MCF 10A (cell line): Measurements from ENCODE around the gene SUCO. TPM values are rescaled to one million over a fixed set of nuclear protein-coding genes. Genes with fewer than 3 reads are reported as not detected.

Experiments used
- BruUV-seq: library from RNA; stranded (reverse); fragments of 400-500 nt; replicated peaks from 2 replicates; lab custom pipeline; 2021; lab: Mats Ljungman, UMichigan
- CTCF ChIA-PET: fragments of 300-600 bp; sonication (Branson Sonifier 250); formaldehyde crosslinking; extraction: SDS; loops from one replicate; lab custom pipeline; 2021; ENCODE audit warnings: antibody characterized with exemption, inconsistent platforms; lab: Yijun Ruan, JAX
- POLR2A ChIA-PET: fragments of 300-600, 350-650 bp; sonication (Branson Sonifier 250); formaldehyde crosslinking; extraction: SDS; loops from one replicate; lab custom pipeline; 2020; ENCODE audit warnings: antibody characterized with exemption, inconsistent platforms; lab: Yijun Ruan, JAX
- DNase-seq: peaks from one replicate; pipeline ENCODE4 v3.0.0-alpha.2; 2018; ENCODE audit not compliant: unreplicated experiment
- H3K27ac Mint-ChIP-seq: one replicate; pipeline ENCODE4 v1.8.0; 2022; ENCODE audit warnings: mild to moderate bottlenecking, low read depth, mixed read lengths; ENCODE audit not compliant: unreplicated experiment
- H3K27me3 Mint-ChIP-seq: one replicate; pipeline ENCODE4 v1.8.0; 2022; ENCODE audit warnings: mixed read lengths; ENCODE audit not compliant: insufficient read depth, unreplicated experiment
- H3K36me3 Mint-ChIP-seq: one replicate; pipeline ENCODE4 v1.8.0; 2022; ENCODE audit warnings: mild to moderate bottlenecking, moderate library complexity, mixed read lengths; ENCODE audit not compliant: insufficient read depth, unreplicated experiment
- H3K4me1 Mint-ChIP-seq: one replicate; pipeline ENCODE4 v1.8.0; 2022; ENCODE audit warnings: mixed read lengths; ENCODE audit not compliant: insufficient read depth, unreplicated experiment
- H3K4me3 Mint-ChIP-seq: one replicate; pipeline ENCODE4 v1.8.0; 2022; ENCODE audit warnings: mild to moderate bottlenecking, moderate library complexity, mixed read lengths; ENCODE audit not compliant: unreplicated experiment
- H3K9me3 Mint-ChIP-seq: one replicate; pipeline ENCODE4 v1.8.0; 2022; ENCODE audit warnings: mixed read lengths; ENCODE audit not compliant: unreplicated experiment
- CTCF ChIP-seq: fragments of 200-600 bp; IDR thresholded peaks from one replicate; pipeline ENCODE4 v1.8.0; 2022; ENCODE audit warnings: antibody characterized with exemption, mild to moderate bottlenecking; ENCODE audit not compliant: unreplicated experiment
- intact Hi-C: fragments of 100-400 bp; cut with micrococcal nuclease; formaldehyde crosslinking; loops from 2 replicates; pipeline ENCODE4 v1.14.1; 2022
- total RNA-seq: library from RNA; stranded (reverse); gene quantifications from 2 replicates; pipeline ENCODE4 v1.2.3, GENCODE V29; 2022

Gene SUCO
- total RNA-seq, 1 experiment from 2014 or later = 47.9 TPM

- POLR2A ChIA-PET = interaction anchor here (1.0 kb wide), 1 partner anchor 8 kb away, joined by 3 read pairs; no protein-coding TSS in a partner anchor
- intact Hi-C loops = no loop called here
- H3K4me3 Mint-ChIP-seq = no peak overlapping the region
- DNase-seq = no peak
- no peaks in the 10 kb centered on the region for H3K36me3 Mint-ChIP-seq
- peaks cover 32% of the 10 kb centered on the region for H3K4me1 Mint-ChIP-seq
- H3K9me3 Mint-ChIP-seq = no peaks in the 10 kb centered on the region
- H3K27me3 Mint-ChIP-seq = no peaks in the 10 kb centered on the region
- CTCF ChIA-PET = interaction anchor here (0.6 to 1.3 kb wide), 3 partner anchors 10 to 297 kb away, joined by 3 to 4 read pairs (median 3); no protein-coding TSS in a partner anchor
- TF ChIP-seq CTCF = no peak
- BruUV-seq = no TSS peak
- H3K27ac Mint-ChIP-seq = no peak overlapping the region
Observed at GRCh38 chr1:172656576-172656975, 123.6 kb downstream of the SUCO start.

GRCh38 chr1:172657586-172657985 lies 124.6 kb downstream of the SUCO start:
- Mint-ChIP-seq H3K4me1 (peaks cover 31% of the 10 kb centered on the region), H3K27ac (no peak overlapping the region), H3K9me3 (no peaks in the 10 kb centered on the region), H3K36me3 (no peaks in the 10 kb centered on the region), H3K27me3 (no peaks in the 10 kb centered on the region), H3K4me3 (no peak overlapping the region)
- DNase-seq = no peak
- no TSS peak for BruUV-seq
- POLR2A ChIA-PET = no interaction called here
- no peak for TF ChIP-seq CTCF
- intact Hi-C loops = no loop called here
- CTCF ChIA-PET = interaction anchor here (1.3 to 2.2 kb wide), 2 partner anchors 12 to 62 kb away, joined by 3 to 11 read pairs; no protein-coding TSS in a partner anchor

- H3K4me1 Mint-ChIP-seq = peaks cover 30% of the 10 kb centered on the region
- no peaks in the 10 kb centered on the region for H3K9me3 Mint-ChIP-seq
- H3K27ac Mint-ChIP-seq = no peak within 1 kb of the TSS
- intact Hi-C loops = no loop called here
- H3K36me3 Mint-ChIP-seq = peaks cover 5% of the 10 kb centered on the region
- ChIA-PET CTCF (interaction anchor here (0.6 to 2.2 kb wide), 4 partner anchors 10 to 191 kb away, joined by 3 to 11 read pairs (median 4); no protein-coding TSS in a partner anchor), POLR2A (interaction anchor here (0.6 to 1.1 kb wide), 3 partner anchors 9 to 1198 kb away, joined by 3 read pairs; no protein-coding TSS in a partner anchor)
- no peak within 1 kb of the TSS for H3K4me3 Mint-ChIP-seq
- H3K27me3 Mint-ChIP-seq = no peaks in the 10 kb centered on the region
- BruUV-seq = no TSS peak
- DNase-seq = no peak
- no peak for TF ChIP-seq CTCF
Observed at GRCh38 chr1:172658871-172659453, 126.0 kb downstream of the SUCO start, which contains the start of gene FASLG. Gene FASLG, plus strand, starts transcription at chr1:172659103. Its CDS starts 99 bp downstream, at chr1:172659202.

- ChIA-PET CTCF (interaction anchor here (0.7 to 1.4 kb wide), 3 partner anchors 64 to 1708 kb away, joined by 3 read pairs; no protein-coding TSS in a partner anchor), POLR2A (no interaction called here)
- Mint-ChIP-seq H3K4me1 (peaks cover 21% of the 10 kb centered on the region), H3K27me3 (no peaks in the 10 kb centered on the region), H3K27ac (no peak overlapping the region), H3K4me3 (no peak overlapping the region), H3K36me3 (peaks cover 5% of the 10 kb centered on the region), H3K9me3 (no peaks in the 10 kb centered on the region)
- DNase-seq = no peak
- intact Hi-C loops = loop anchor here (5.0 kb wide), 1 partner anchor 129 kb away; the partner anchor contains the start of gene SUCO
- no TSS peak for BruUV-seq
- no peak for TF ChIP-seq CTCF
Observed at GRCh38 chr1:172661107-172661506, 128.2 kb downstream of the SUCO start.
